C1 segment of cervical spinal cord (tissue), 14 donors: Measurements from ENCODE around the gene TTC21B.
"Not testable (repeated sequence)": the region's sequence is repeated elsewhere in the genome, so short reads cannot be mapped to it uniquely, and the experiment has no call there.

ENCODE experiments used
- DNase-seq, 14 donors: peaks; one replicate each; lab custom pipeline; 2025; lab: John Stamatoyannopoulos, UW

The TTC21B gene

GRCh38 chr2:165953655-165954606, at the start of gene TTC21B:
TTC21B (minus strand) TSS chr2:165953776; CDS start chr2:165953705, 71 bp downstream.
- DNase-seq = peak; percentile 82 to 98 (median 94)

GRCh38 chr2:166000401-166000800, 46.8 kb upstream of the TTC21B start:
- DNase-seq = no peak

GRCh38 chr2:165990846-165991245, 37.3 kb upstream of the TTC21B start:
- DNase-seq = no peak

GRCh38 chr2:165989851-165990250, 36.3 kb upstream of the TTC21B start:
- no peak for DNase-seq

- DNase-seq = no peak
These were observed 31.5 kb upstream of the TTC21B start for GRCh38 chr2:165985120-165985519.

- DNase-seq = not testable (repeated sequence)
These were observed 18.6 kb upstream of the TTC21B start for GRCh38 chr2:165972161-165972560.

- no peak for DNase-seq
These were observed 17.1 kb upstream of the TTC21B start for GRCh38 chr2:165970663-165971062.

GRCh38 chr2:165969227-165969626, 15.7 kb upstream of the TTC21B start:
- no peak for DNase-seq

GRCh38 chr2:165967746-165968145, 14.2 kb upstream of the TTC21B start:
- no peak for DNase-seq

GRCh38 chr2:165961818-165962217, 8.2 kb upstream of the TTC21B start:
- DNase-seq = no peak

GRCh38 chr2:165959371-165959770, 5.8 kb upstream of the TTC21B start:
- DNase-seq = no peak

- no peak for DNase-seq
These were observed 4.9 kb upstream of the TTC21B start for GRCh38 chr2:165958313-165958960.

GRCh38 chr2:165957030-165957675, 3.6 kb upstream of the TTC21B start:
- DNase-seq = no peak

- peak in 1 of 14 donors; percentile 58 for DNase-seq
These were observed 296 bp downstream of the TTC21B start for GRCh38 chr2:165953306-165953654.

- DNase-seq = peak in 1 of 14 donors; percentile 35
These were observed 800 bp downstream of the TTC21B start for GRCh38 chr2:165952741-165953211.

- no peak for DNase-seq
These were observed 1.5 kb downstream of the TTC21B start for GRCh38 chr2:165952085-165952484.

GRCh38 chr2:165950438-165950837, 3.1 kb downstream of the TTC21B start:
- DNase-seq = no peak

GRCh38 chr2:165941827-165942226, 11.7 kb downstream of the TTC21B start:
- DNase-seq = no peak

- no peak for DNase-seq
These were observed 15.3 kb downstream of the TTC21B start for GRCh38 chr2:165938237-165938636.

GRCh38 chr2:165933211-165933910, 20.2 kb downstream of the TTC21B start:
- no peak for DNase-seq

GRCh38 chr2:165927774-165928173, 25.8 kb downstream of the TTC21B start:
- no peak for DNase-seq

GRCh38 chr2:165927353-165927752, 26.2 kb downstream of the TTC21B start:
- no peak for DNase-seq
